ENCODE results near the gene CDK18.

The CDK18 gene

DNA sequence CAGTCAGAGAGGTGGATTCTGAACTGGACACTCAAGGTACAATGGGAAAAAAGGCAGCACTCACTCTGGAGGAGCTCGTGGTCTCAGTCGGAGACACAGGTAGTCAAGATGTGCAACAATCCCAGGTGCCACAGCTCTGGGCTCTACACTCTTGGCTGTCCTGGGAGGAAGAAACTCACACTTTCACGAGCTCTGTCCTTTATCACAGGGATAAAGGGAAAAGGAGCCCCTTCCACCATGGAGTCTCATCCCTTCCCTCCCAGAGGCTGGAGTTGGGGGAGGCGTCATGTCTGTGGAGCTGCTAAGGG, 20.3 kb downstream of the CDK18 start:
- H3K27ac ChIP-seq: no peak overlapping the region
- CTCF ChIA-PET: interaction anchor here (0.6 to 11.5 kb wide), 44 partner anchors 10 to 253 kb away, joined by 3 to 326 read pairs (median 6); partner anchors contain the start of genes CDK18 and NUAK2
- no peak for DNase-seq (ENCODE audit: low spot score)
- POLR2A ChIA-PET (ENCODE audit: low non-redundant PET): no interaction called here
- TF ChIP-seq, protein P1, sequence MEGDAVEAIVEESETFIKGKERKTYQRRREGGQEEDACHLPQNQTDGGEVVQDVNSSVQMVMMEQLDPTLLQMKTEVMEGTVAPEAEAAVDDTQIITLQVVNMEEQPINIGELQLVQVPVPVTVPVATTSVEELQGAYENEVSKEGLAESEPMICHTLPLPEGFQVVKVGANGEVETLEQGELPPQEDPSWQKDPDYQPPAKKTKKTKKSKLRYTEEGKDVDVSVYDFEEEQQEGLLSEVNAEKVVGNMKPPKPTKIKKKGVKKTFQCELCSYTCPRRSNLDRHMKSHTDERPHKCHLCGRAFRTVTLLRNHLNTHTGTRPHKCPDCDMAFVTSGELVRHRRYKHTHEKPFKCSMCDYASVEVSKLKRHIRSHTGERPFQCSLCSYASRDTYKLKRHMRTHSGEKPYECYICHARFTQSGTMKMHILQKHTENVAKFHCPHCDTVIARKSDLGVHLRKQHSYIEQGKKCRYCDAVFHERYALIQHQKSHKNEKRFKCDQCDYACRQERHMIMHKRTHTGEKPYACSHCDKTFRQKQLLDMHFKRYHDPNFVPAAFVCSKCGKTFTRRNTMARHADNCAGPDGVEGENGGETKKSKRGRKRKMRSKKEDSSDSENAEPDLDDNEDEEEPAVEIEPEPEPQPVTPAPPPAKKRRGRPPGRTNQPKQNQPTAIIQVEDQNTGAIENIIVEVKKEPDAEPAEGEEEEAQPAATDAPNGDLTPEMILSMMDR (conservative IDR thresholded peaks at IDR 0.05; ENCODE audit: low read depth): no peak

DNA sequence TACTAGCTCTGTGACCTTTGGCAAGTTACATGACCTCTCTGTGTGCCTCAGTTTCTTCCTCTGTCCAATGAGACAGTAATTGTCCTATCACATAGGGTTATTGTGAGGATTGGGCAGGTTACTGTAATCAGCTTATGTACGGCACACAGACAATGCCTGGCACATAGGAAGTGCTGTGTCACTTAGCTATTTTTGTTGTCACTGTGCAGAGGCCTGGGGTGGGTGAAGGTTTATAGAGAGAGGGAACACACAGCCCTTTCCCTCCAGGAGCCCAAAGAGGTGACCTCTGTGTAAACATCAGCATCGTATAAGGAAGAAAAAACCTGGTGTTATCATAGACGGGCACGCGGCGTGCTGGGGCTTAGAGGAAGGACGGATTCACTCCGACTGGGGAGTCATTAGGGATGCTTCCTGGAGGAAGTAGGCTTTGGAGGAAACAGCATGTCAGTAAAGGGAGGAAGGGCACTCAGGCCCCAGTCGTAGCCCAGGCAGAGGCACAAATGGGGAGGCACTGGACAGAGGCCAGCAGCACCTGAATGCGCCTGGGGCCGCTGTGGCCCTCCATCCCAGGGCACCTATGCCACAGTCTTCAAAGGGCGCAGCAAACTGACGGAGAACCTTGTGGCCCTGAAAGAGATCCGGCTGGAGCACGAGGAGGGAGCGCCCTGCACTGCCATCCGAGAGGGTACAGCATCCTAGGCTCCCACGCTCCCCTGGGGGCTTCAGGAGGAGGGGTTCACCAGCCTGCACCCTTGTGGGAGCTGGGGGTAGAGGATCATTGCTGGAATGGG, 21.2 kb downstream of the CDK18 start:
- no peak overlapping the region for H3K27ac ChIP-seq
- ChIA-PET CTCF (interaction anchor here (0.5 to 11.5 kb wide), 19 partner anchors 11 to 530 kb away, joined by 3 to 326 read pairs (median 9); partner anchors contain the start of gene NUAK2), POLR2A (ENCODE audit: low non-redundant PET) (interaction anchor here (0.5 kb wide), 1 partner anchor 13 kb away, joined by 3 read pairs; no protein-coding TSS in a partner anchor)
- no peak for DNase-seq (ENCODE audit: low spot score)
- TF ChIP-seq, protein P1 (conservative IDR thresholded peaks at IDR 0.05; ENCODE audit: low read depth): no peak

DNA sequence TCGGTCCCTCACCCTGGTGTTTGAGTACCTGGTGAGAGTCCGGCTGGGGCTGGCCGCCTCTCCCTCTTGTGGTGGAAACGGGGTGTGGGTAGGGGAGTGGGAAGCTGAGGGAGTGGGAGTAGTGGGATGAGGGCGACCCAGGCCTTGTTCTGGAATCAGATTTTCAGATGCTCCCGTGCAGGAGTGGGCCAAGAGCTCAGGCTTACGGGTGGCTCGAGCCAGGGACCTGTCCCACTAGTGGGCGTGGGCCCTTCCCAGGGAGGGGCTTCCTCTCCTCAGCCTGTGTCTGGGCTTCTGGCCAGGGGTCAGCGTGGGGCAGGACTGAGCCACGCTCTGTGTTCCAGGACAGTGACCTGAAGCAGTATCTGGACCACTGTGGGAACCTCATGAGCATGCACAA, 22.0 kb downstream of the CDK18 start:
- TF ChIP-seq, protein P1 (conservative IDR thresholded peaks at IDR 0.05; ENCODE audit: low read depth): no peak
- H3K27ac ChIP-seq: no peak overlapping the region
- CTCF ChIA-PET: interaction anchor here (0.6 to 11.5 kb wide), 5 partner anchors 27 to 385 kb away, joined by 3 to 326 read pairs (median 29); no protein-coding TSS in a partner anchor
- POLR2A ChIA-PET (ENCODE audit: low non-redundant PET): interaction anchor here (0.9 kb wide), 1 partner anchor 100 kb away, joined by 4 read pairs; no protein-coding TSS in a partner anchor
- DNase-seq (ENCODE audit: low spot score): no peak

DNA sequence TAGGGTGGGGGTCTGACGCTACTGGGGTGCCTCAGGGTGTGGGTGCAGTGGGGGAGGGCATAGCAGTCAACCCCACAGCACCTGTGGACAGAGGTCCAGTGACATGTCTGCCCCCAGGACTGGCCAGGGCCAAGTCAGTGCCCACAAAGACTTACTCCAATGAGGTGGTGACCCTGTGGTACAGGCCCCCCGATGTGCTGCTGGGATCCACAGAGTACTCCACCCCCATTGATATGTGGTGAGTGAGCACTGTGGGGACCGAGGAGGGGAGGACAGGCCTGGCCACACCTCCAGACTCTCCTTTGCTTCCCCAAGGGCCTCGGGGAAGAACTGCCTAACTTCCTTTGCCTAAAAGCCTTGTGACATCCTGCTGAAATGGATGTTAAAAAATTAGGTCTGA, 23.5 kb downstream of the CDK18 start:
- H3K27ac ChIP-seq: no peak overlapping the region; the same call in 1 of the 2 replicates
- TF ChIP-seq, protein P1 (conservative IDR thresholded peaks at IDR 0.05; ENCODE audit: low read depth): no peak
- no peak for DNase-seq (ENCODE audit: low spot score)
- CTCF ChIA-PET: interaction anchor here (0.6 to 11.5 kb wide), 13 partner anchors 11 to 295 kb away, joined by 3 to 326 read pairs (median 6); no protein-coding TSS in a partner anchor
- POLR2A ChIA-PET (ENCODE audit: low non-redundant PET): no interaction called here

GRCh38 chr1:205528446-205528886, 24.0 kb downstream of the CDK18 start:
- TF ChIP-seq, protein P1 (conservative IDR thresholded peaks at IDR 0.05; ENCODE audit: low read depth): no peak
- H3K27ac ChIP-seq: no peak overlapping the region
- DNase-seq (ENCODE audit: low spot score): no peak
- POLR2A ChIA-PET (ENCODE audit: low non-redundant PET): no interaction called here
- CTCF ChIA-PET: interaction anchor here (0.5 to 11.5 kb wide), 39 partner anchors 9 to 354 kb away, joined by 3 to 326 read pairs (median 4); partner anchors contain the start of gene ELK4

DNA sequence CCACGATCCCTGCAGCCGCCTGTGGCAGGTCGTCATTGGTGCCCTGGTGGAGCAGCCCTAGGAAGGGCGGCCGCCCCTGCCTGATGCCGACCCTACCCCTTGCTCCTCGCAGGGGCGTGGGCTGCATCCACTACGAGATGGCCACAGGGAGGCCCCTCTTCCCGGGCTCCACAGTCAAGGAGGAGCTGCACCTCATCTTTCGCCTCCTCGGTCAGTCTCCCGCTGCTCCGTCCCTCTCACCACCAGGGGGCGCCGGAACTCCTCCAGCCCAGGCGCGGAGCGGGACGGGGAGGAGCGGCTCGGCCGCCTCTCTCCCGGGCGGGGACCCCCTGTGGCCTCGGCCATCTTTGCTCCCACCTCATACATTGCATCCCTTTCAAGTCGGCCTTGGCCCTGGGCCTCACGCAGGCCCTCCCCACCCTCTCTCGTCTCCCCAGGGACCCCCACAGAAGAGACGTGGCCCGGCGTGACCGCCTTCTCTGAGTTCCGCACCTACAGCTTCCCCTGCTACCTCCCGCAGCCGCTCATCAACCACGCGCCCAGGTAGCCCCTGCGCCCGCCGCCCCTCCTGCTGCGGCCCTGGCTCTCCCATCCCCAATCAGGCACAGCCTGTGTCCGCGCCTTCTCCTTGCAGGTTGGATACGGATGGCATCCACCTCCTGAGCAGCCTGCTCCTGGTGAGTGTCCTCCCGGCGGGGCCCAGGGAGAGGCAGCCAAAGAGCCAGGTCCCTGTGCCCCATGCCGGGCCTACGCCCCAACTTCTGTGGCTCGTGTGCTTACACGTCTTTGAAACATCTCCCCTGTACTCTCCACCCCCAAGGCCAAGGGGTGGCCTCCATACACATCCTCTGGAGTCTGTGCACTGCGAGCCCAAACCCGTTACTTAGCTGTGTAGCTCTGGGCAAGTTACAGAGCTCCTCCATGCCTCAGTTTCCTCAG, 24.7 kb downstream of the CDK18 start:
- DNase-seq (ENCODE audit: low spot score): peak; percentile 89
- ChIA-PET POLR2A (ENCODE audit: low non-redundant PET) (no interaction called here), CTCF (interaction anchor here (0.5 to 11.5 kb wide), 42 partner anchors 8 to 354 kb away, joined by 3 to 326 read pairs (median 4); partner anchors contain the start of gene ELK4)
- no peak overlapping the region for H3K27ac ChIP-seq
- TF ChIP-seq, protein P1 (conservative IDR thresholded peaks at IDR 0.05; ENCODE audit: low read depth): peak; percentile 93

Measured in RWPE1 (cell line).